OCI-LY3 (cell line): ENCODE data around the gene JAG2.

Experiments
- H2AFZ ChIP-seq: fragments of 200-600, 300-600 bp; shearing (Covaris generic); 2 replicates; pipeline ENCODE4 v1.6.0; 2014; ENCODE audit warnings: antibody characterized with exemption, low read depth, low read length
- H3K27ac ChIP-seq: fragments of 200-600, 300-600 bp; sonication (generic); 2 replicates; pipeline ENCODE4 v1.5.1; 2014; ENCODE audit warnings: mild to moderate bottlenecking, low read length, moderate library complexity, mixed read lengths
- H3K27me3 ChIP-seq: fragments of 200-600, 300-600 bp; sonication (generic); 2 replicates; pipeline ENCODE4 v1.6.1; 2014; ENCODE audit warnings: low read depth, low read length, mixed read lengths
- H3K36me3 ChIP-seq: fragments of 200-600, 300-600 bp; sonication (generic); replicated peaks from 2 replicates; pipeline ENCODE3; 2014; ENCODE audit warnings: low read depth, low read length, mixed read lengths
- H3K4me1 ChIP-seq: fragments of 300-600, 200-600 bp; sonication (generic); 2 replicates; pipeline ENCODE4 v1.6.1; 2014; ENCODE audit warnings: low read length, mixed read lengths
- H3K4me2 ChIP-seq: fragments of 200-600, 300-600 bp; sonication (generic); 2 replicates; pipeline ENCODE4 v1.6.1; 2014; ENCODE audit warnings: low read length, mixed read lengths
- H3K4me3 ChIP-seq: fragments of 300-600, 200-600 bp; sonication (generic); 2 replicates; pipeline ENCODE4 v1.5.1; 2014; ENCODE audit warnings: antibody characterized with exemption, mild to moderate bottlenecking, low read length, moderate library complexity
- H3K79me2 ChIP-seq: fragments of 300-600, 200-600 bp; shearing (Covaris generic); 2 replicates; pipeline ENCODE4 v1.6.1; 2014; ENCODE audit warnings: mild to moderate bottlenecking, low read length, mixed read lengths
- H3K9ac ChIP-seq: fragments of 300-600, 200-600 bp; shearing (Covaris generic); 2 replicates; pipeline ENCODE4 v1.6.0; 2014; ENCODE audit warnings: mild to moderate bottlenecking, low read length, moderate library complexity
- H3K9me3 ChIP-seq: fragments of 200-600, 300-600 bp; shearing (Covaris generic); 2 replicates; pipeline ENCODE4 v1.6.1; 2014; ENCODE audit warnings: low read length, mixed read lengths; ENCODE audit not compliant: insufficient read depth
- H4K20me1 ChIP-seq: fragments of 200-600, 300-600 bp; sonication (generic); 2 replicates; pipeline ENCODE4 v1.6.1; 2016; ENCODE audit warnings: low read length, mixed read lengths; ENCODE audit not compliant: insufficient read depth
- EZH2phosphoT487 ChIP-seq: fragments of 200-600 bp; shearing (Covaris generic); IDR thresholded peaks from 2 replicates; pipeline ENCODE4 v1.6.1; 2018; ENCODE audit warnings: antibody characterized with exemption, mixed run types, low read depth
- TF ChIP-seq, protein P1 (sequence below): fragments of 200-600, 300-600 bp; sonication (generic); IDR thresholded peaks from 2 replicates; pipeline ENCODE4 v1.5.1; 2014; ENCODE audit warnings: antibody characterized with exemption, low read length, low read depth

The JAG2 gene

DNA sequence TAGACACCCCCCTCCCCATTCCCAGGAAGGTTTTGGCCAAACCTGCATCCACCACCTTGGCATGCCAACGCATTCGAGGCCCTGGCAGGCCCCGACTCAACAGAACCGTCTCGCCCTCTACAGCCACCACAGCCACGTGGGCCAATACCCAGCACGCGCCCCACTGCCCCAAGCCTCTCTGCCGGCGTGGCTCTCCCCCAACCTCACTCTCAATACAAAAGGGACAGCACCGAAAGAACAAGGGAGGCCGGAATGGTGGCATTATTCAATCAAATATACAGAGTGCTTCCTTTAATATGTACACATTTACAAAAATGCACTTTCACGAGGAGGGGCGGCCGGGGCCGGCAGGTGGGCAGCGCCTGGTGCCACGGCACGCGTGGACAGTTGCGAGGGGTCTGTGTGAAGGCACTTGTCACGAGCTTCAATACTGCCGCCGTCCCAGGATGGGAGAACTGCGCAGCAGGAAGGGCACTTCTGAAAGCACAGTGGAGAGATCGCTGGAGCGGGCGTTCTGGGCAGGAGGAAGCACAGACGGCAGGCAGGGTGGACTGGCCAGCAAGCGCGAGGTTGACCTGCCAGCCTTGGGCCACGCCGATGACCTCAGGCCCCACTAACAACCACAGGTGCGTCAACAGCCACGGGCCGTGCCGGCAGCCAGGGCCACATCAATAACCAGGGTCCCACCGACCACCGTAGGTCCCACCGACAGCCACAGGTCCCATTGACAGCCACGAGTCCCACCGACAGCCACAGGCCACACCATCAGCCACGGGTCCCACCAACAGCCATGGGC is 26.9 kb downstream of the JAG2 start:
- no peak overlapping the region for H3K4me3 ChIP-seq
- H2AFZ ChIP-seq: no peak overlapping the region
- H3K79me2 ChIP-seq: no peaks in the 10 kb centered on the region
- H3K9ac ChIP-seq: no peak overlapping the region
- H4K20me1 ChIP-seq: no peaks in the 10 kb centered on the region
- no peak overlapping the region for H3K4me2 ChIP-seq
- H3K27ac ChIP-seq: no peak overlapping the region
- no peaks in the 10 kb centered on the region for H3K27me3 ChIP-seq
- H3K9me3 ChIP-seq: peaks cover 9% of the 10 kb centered on the region; the same call in 1 of the 2 replicates
- no peaks in the 10 kb centered on the region for H3K4me1 ChIP-seq
- H3K36me3 ChIP-seq: no peaks in the 10 kb centered on the region
- no peak for TF ChIP-seq EZH2phosphoT487
- TF ChIP-seq, protein P1, sequence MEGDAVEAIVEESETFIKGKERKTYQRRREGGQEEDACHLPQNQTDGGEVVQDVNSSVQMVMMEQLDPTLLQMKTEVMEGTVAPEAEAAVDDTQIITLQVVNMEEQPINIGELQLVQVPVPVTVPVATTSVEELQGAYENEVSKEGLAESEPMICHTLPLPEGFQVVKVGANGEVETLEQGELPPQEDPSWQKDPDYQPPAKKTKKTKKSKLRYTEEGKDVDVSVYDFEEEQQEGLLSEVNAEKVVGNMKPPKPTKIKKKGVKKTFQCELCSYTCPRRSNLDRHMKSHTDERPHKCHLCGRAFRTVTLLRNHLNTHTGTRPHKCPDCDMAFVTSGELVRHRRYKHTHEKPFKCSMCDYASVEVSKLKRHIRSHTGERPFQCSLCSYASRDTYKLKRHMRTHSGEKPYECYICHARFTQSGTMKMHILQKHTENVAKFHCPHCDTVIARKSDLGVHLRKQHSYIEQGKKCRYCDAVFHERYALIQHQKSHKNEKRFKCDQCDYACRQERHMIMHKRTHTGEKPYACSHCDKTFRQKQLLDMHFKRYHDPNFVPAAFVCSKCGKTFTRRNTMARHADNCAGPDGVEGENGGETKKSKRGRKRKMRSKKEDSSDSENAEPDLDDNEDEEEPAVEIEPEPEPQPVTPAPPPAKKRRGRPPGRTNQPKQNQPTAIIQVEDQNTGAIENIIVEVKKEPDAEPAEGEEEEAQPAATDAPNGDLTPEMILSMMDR: no peak

- Histone ChIP-seq H2AFZ (no peak overlapping the region), H3K27ac (no peak overlapping the region), H3K4me2 (no peak overlapping the region), H3K36me3 (no peaks in the 10 kb centered on the region), H3K9me3 (peaks cover 9% of the 10 kb centered on the region; the same call in 1 of the 2 replicates), H4K20me1 (no peaks in the 10 kb centered on the region), H3K4me1 (no peaks in the 10 kb centered on the region), H3K9ac (no peak overlapping the region), H3K27me3 (no peaks in the 10 kb centered on the region), H3K4me3 (no peak overlapping the region), H3K79me2 (no peaks in the 10 kb centered on the region)
- TF ChIP-seq, protein P1: no peak
- no peak for TF ChIP-seq EZH2phosphoT487
Observed at GRCh38 chr14:105141026-105141425, 27.6 kb downstream of the JAG2 start.

DNA sequence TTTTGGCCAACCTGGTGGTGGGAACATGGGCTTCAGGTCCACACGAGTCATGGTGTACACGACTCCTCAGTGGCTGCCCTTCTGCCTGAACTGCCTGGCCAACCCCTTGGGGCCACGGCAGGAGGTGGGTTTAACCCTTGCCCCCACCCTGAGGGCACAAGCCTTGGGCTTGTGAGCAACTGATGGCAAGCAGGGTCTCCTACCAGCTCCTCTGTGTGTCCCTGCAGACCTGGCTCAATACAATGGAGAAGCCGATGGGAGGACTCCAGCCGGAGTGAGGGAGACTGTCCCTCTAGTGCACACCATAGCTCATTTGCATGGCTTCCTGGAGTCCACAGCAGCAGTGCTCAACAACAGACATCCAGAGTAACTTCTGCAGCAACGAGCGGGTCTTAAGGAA is 28.0 kb downstream of the JAG2 start:
- Histone ChIP-seq H2AFZ (no peak overlapping the region), H3K4me2 (no peak overlapping the region), H3K27ac (no peak overlapping the region), H3K9me3 (peaks cover 9% of the 10 kb centered on the region; the same call in 1 of the 2 replicates), H3K9ac (no peak overlapping the region), H3K79me2 (no peaks in the 10 kb centered on the region), H3K4me3 (no peak overlapping the region), H3K4me1 (no peaks in the 10 kb centered on the region), H4K20me1 (no peaks in the 10 kb centered on the region), H3K36me3 (no peaks in the 10 kb centered on the region), H3K27me3 (no peaks in the 10 kb centered on the region)
- TF ChIP-seq, protein P1: no peak
- no peak for TF ChIP-seq EZH2phosphoT487

GRCh38 chr14:105139831-105140239 is 28.7 kb downstream of the JAG2 start:
- H3K27ac ChIP-seq: no peak overlapping the region
- H2AFZ ChIP-seq: no peak overlapping the region
- peaks cover 9% of the 10 kb centered on the region; the same call in 1 of the 2 replicates for H3K9me3 ChIP-seq
- H3K79me2 ChIP-seq: no peaks in the 10 kb centered on the region
- no peak overlapping the region for H3K4me3 ChIP-seq
- no peak overlapping the region for H3K4me2 ChIP-seq
- H4K20me1 ChIP-seq: no peaks in the 10 kb centered on the region
- no peaks in the 10 kb centered on the region for H3K27me3 ChIP-seq
- H3K9ac ChIP-seq: no peak overlapping the region
- H3K36me3 ChIP-seq: no peaks in the 10 kb centered on the region
- H3K4me1 ChIP-seq: no peaks in the 10 kb centered on the region
- TF ChIP-seq EZH2phosphoT487: no peak
- TF ChIP-seq, protein P1: no peak
